Activated naive CD4-positive, alpha-beta T cell (primary cell): ENCODE measurements around the gene NAV3.
"Not testable (repeated sequence)": the region's sequence is repeated elsewhere in the genome, so short reads cannot be mapped to it uniquely, and the experiment has no call there.

Source experiments
- DNase-seq, 4 experiments: peaks; one replicate each; lab custom pipeline; 2025; lab: John Stamatoyannopoulos, UW

Gene NAV3

DNA sequence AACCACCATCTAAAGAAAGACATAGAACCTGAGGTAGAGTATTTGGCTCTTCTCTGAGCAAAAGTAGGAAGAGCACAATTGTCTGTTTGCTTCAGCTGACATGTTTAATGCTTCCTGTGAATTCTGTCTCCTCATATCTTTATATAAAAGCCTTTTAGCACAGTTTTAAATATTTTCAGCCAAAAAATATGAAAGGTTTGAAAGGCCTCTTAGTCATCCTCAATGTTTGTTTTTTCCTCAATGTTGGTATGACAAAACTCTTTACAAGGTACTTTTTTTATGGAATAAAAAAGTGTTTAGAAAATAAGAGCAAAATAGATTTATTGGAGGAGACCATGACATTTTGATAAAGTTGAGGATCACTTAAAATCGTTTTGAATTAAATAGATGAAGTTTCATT is 360.9 kb downstream of the NAV3 start:
- no peak for DNase-seq

DNA sequence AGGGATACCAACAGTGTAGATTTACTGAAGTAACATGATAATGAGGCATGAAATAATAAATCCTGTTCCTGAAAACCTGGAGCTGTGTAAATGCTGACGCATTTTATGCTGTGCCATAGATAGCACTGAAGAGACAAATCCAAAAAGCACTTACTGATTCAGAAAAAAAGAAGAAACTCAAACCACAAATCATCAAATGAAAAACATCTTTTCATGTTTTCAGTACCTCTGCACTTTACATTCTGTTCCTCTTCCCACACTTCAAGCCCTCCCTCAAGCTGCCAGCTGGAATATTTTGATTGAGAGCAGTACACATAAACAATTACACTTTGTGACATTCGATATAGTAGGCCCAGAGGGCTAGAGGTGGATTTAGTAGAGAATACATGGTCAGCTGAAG is 362.3 kb downstream of the NAV3 start:
- DNase-seq: no peak

- DNase-seq: no peak
These were observed 363.8 kb downstream of the NAV3 start for GRCh38 chr12:78194448-78194847.

DNA sequence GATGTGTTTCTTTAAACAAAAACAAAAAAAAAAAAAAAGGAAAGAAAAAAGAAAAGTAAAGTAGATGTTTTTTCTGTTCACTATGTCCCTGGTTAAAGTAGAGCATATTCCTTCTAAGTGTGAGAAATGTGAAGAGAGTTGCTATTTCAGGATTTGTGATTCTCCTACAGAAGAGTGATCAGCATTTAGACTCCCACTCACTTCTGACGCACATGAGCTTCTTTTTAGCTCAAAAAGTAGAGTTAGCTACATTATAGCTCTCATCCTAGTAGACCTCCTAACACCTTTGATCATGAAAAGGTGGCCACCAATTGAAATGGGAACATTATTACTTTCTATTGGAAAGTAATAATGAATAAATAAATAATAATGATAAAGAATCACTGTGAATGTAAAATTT is 368.2 kb downstream of the NAV3 start:
- no peak for DNase-seq

- DNase-seq: no peak
These were observed 369.2 kb downstream of the NAV3 start for GRCh38 chr12:78199926-78200325.

- no peak for DNase-seq
These were observed 374.2 kb downstream of the NAV3 start for GRCh38 chr12:78204926-78205325.

GRCh38 chr12:78208092-78208491 is 377.4 kb downstream of the NAV3 start:
- no peak for DNase-seq

DNA sequence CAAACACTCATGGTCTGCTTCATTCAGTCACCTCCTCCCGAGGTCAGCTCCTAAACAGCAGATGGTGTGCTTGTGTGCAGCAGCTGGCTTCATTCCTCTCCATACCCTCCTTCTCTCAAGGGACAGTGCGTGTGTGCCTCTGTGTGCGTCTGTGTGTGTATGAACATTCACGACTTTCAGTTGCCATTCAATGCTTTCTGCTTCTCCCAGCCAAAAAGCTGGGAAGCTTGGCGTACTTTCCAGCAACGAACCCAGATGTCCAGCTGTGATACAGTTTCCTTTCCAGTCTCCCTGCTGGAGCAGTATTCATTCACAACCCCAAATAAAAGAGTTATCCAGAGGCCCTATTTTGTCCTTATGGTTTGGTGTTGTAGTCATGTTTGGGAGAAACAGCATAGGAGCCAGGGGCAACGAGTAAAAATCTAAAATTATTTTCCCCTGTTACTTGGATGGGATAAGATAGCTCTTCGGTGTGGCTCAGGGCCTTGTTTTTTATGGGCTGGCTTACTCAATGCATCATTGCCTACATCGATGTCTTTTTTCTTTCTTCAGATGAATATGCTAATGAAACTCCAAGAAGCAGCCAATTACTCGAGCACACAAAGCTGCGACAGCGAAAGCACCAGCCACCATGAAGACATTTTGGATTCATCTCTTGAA is 379.3 kb downstream of the NAV3 start:
- no peak for DNase-seq

DNA sequence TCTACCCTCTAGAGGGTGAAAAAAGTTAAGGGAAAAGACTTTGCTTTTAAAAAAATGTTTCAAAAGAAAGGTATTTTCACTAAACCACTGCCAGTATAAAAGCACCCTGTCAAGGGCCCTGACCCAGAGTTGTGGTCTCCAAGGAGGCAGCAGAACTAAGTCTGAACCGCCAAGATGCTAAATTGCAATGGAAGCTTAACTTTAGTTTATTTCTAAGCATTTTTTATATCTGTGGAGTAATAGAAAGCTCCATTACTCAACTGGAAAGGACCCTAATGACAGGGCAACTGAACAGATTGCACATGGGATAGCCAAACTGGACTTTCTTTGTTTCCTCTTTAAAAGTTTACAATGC is 379.8 kb downstream of the NAV3 start:
- no peak for DNase-seq

DNA sequence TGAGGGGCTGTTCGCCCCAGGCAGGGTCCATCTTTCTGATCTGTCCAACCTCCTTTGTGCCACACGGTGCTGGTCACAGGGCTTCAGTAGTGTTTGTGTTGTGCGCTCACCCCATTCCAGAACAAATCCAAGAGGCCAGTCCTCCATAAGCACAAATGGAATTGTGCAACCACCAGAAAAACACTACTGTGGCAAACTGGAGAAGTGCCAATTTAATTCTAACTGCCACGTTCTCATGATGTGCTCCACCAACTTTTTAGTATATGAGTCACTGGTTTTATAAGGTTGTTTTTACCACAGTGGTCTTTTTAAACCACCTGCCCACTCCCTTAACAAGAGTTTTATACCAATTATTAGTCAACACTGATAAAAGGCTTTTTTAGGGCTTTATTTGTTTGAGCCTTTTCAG is 380.2 kb downstream of the NAV3 start:
- no peak for DNase-seq

DNA sequence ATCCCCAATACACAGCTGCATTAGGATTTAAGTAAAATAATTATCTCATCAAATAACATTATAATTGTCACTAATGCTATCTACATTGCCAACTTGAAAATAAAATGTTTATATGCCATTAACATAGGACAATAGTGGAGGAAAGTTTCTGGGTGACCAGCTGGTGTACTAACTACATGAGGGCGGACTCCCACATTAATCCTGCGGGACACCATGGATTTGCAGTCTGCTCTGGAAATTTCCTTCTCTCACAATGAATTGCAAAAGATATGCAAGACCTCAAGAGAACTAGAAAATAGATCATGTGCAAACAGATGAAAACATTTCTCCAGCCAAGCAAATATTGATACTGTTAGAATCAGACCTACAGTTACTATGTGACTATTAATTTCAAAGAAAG is 390.1 kb downstream of the NAV3 start:
- DNase-seq: no peak

DNA sequence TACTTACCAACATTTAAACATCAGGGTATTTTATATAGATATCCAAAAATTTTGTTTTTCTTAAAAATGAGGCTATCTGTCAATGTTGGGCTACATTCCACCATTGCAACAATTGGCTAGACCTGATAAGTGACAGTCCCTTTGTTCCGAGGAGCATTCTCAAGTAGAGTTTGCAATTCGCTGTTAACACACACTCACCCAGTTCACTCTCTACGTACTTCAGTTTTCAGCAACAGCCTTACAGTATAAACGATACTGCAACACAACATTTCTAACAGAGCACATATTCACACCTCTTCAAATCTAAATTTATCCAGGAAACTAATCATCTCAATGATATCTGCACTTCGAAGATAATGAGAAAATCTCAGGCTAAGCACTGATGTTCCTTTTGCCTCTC is 393.5 kb downstream of the NAV3 start:
- DNase-seq: no peak

GRCh38 chr12:78226763-78227162 is 396.1 kb downstream of the NAV3 start:
- DNase-seq: no peak

GRCh38 chr12:78229591-78230101 is 399.0 kb downstream of the NAV3 start:
- no peak for DNase-seq

DNA sequence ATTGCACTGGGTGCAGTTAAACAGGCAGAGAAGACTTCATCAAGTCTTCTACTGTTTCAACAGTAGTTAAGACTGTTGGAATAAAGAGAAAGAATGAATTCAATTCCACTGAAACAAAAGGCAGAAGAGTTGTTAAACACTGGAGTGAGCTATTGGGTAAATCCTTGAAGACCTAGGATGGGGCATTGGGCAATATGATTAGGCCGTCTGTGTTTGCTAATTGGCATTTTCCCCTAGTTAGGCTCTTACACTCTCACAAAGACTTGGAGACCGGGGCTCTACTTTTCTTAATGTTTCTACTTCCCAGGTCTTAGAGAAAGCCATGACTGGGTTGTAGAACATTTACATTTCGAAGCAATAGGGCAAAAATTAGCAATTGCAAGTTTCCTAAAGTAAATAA is 402.1 kb downstream of the NAV3 start:
- no peak for DNase-seq

DNA sequence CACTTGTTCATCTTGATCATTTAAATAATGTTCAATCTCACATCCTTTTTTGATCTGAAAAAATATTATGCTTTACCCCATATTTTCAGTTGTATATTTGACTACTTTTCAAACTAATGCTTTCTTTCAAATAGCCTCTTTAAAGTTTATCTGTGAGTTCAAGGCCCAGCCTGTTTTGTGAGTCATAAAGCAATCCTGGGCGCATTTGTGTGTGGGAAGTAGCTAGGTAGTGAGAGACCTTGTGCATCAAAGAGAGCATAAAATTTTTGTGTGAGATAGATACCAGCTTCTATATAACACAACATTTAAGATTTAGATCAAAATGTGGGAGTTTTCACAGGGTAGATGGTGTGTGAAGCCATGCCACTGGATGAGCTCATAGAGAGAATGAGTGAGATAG is 405.6 kb downstream of the NAV3 start:
- DNase-seq: no peak

DNA sequence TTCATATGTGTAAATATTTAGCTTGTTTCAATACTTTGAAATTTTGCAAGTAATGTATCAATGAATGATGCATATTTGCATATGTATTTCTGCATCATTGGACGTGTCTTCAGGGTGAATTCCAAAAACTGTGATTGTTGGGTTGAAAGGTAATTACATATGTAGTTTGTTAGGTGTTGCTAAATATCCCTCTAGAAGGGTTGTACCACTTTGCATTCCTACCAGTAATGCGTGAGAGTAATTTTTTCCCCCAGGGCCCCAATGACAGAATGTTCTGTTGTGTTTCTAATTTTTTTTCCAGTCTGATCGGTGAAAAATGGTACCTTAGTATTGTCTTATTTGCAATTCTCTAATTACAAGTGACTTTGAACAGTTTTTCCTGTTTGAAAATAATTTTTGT is 408.9 kb downstream of the NAV3 start:
- no peak for DNase-seq

DNA sequence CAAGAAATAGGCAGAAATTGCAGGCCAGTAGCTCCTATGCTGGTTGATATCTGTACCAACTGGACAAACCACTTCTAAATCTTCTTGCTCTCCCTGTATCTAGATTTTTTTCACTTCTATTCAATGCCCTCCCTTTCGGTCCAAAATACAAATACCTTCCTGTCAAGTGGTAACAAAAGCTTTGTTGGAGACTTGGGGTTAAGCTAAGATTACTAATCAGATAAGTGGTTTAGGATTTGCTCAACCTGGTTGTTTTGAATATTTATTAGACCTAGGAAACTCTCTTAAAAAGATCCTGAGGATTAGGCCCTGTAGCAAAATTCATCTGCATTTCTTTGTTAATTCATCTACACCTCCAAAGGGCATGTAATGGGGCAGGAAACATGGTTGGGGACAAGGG is 410.1 kb downstream of the NAV3 start:
- no peak for DNase-seq

- no peak for DNase-seq
These were observed 410.8 kb downstream of the NAV3 start for GRCh38 chr12:78241446-78241845.

- DNase-seq: no peak
These were observed 414.3 kb downstream of the NAV3 start for GRCh38 chr12:78244916-78245507.

GRCh38 chr12:78248321-78248720 is 417.6 kb downstream of the NAV3 start:
- DNase-seq: no peak

- no peak for DNase-seq
These were observed 418.9 kb downstream of the NAV3 start for GRCh38 chr12:78249578-78249977.

DNA sequence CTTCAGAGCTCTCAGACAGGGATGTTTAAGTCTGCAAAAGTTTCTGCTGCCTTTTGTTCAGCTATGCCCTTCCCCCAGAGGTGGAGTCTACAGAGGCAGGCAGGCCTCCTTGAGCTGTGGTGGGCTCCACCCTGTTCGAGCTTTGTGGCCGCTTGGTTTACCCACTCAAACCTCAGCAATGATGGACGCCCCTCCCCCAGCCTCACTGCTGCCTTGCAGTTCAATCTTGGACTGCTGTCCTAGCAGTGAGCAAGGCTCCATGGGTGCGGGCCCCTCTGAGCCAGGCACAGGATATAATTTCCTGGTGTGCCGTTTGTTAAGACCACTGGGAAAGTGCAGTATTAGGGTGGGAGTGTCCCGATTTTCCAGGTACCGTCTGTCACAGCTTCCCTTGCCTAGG is 427.0 kb downstream of the NAV3 start:
- DNase-seq: not testable (repeated sequence)

DNA sequence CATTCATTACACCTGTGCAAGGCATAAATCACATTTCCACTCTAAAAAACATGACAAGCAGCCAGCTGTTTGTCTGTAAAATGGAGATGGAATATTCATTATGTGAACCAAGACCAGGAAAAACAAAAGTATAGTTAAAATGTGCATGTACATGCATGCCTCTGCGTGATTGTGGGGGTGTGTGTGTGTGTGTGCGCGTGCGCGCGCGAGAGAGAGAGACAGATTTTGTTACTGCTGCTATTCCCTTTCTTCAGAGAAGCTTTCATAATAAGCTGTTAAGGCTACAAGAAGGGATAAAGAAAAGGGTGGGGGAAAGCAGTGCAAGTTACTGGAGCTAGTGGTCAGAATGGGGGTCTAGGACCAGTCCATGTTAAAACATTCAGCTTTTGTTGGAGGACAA is 430.3 kb downstream of the NAV3 start:
- no peak for DNase-seq
